Fibroblast of the aortic adventitia (primary cell): ENCODE data around the gene GNRH2. TPM values are rescaled to one million over a fixed set of nuclear protein-coding genes. Genes with fewer than 3 reads are reported as not detected.
"Not testable (repeated sequence)": the region's sequence is repeated elsewhere in the genome, so short reads cannot be mapped to it uniquely, and the experiment has no call there.

Experiments used
- DNase-seq: peaks from one replicate; pipeline ENCODE4 v3.0.0-alpha.2; 2010; ENCODE audit warnings: low read depth
- H3K4me3 ChIP-seq: 2 replicates; pipeline ENCODE4 v1.5.1; 2011; ENCODE audit warnings: low read depth, mild to moderate bottlenecking, control low read depth, low read length, moderate library complexity
- total RNA-seq: library from RNA; depleted of rRNA; stranded (reverse); fragments of >200 nt; gene quantifications from 2 replicates; pipeline ENCODE4 v1.2.3, GENCODE V29; 2012; ENCODE audit warnings: low replicate concordance
- TF ChIP-seq, protein P1 (sequence below): IDR thresholded peaks from 2 replicates; pipeline ENCODE4 v1.5.1; 2011; ENCODE audit warnings: mild to moderate bottlenecking, low read length, control low read depth, inconsistent platforms; ENCODE audit not compliant: insufficient read depth

GNRH2 gene
- total RNA-seq, 1 donor: not detected

DNA sequence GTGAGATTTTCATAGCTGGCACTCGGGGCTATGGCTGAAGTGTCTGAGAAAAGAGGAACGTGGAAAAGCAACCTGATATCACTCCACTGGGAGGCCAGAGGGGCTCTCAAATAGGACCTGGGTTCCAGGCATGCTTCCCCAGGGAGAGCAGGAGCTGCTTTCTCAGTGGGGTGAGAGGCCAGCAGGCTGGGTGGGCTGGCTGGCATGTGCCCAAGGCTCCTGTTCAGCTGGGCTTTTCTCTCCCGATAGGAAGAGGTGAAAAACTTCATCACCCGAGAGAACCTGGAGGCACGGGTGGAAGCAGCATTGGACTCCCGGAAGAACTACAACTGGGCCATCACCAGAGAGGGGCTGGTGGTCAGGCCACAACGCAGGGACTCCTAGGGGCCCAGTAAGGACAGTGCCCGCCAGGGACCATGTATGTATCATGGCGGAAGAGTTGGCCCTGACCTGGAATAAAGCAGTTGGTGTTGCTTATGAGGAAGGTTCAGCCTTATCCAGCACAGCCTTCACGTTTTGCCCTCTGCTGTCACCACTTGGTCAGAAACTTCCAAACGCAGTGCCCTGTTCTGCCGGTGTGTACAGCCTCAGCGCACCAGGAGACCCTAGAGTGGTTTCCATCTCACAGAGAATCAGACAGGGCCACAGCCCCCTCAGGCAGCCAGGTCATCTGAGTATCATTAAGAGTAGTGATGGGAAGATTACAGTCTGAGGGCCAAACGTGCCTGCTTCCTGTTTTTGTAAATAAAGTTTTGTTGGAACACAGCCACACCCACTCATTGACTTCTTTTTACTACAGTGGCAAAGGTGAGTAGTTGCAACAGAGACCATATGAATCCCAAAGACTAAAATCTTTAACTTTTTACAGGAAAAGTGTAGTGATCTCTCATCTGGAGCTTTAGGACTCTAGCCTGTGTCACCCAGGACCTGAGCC is 4.3 kb downstream of the GNRH2 start:
- DNase-seq: no peak
- H3K4me3 ChIP-seq: peak overlapping the region; percentile 22
- TF ChIP-seq, protein P1, sequence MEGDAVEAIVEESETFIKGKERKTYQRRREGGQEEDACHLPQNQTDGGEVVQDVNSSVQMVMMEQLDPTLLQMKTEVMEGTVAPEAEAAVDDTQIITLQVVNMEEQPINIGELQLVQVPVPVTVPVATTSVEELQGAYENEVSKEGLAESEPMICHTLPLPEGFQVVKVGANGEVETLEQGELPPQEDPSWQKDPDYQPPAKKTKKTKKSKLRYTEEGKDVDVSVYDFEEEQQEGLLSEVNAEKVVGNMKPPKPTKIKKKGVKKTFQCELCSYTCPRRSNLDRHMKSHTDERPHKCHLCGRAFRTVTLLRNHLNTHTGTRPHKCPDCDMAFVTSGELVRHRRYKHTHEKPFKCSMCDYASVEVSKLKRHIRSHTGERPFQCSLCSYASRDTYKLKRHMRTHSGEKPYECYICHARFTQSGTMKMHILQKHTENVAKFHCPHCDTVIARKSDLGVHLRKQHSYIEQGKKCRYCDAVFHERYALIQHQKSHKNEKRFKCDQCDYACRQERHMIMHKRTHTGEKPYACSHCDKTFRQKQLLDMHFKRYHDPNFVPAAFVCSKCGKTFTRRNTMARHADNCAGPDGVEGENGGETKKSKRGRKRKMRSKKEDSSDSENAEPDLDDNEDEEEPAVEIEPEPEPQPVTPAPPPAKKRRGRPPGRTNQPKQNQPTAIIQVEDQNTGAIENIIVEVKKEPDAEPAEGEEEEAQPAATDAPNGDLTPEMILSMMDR: no peak

DNA sequence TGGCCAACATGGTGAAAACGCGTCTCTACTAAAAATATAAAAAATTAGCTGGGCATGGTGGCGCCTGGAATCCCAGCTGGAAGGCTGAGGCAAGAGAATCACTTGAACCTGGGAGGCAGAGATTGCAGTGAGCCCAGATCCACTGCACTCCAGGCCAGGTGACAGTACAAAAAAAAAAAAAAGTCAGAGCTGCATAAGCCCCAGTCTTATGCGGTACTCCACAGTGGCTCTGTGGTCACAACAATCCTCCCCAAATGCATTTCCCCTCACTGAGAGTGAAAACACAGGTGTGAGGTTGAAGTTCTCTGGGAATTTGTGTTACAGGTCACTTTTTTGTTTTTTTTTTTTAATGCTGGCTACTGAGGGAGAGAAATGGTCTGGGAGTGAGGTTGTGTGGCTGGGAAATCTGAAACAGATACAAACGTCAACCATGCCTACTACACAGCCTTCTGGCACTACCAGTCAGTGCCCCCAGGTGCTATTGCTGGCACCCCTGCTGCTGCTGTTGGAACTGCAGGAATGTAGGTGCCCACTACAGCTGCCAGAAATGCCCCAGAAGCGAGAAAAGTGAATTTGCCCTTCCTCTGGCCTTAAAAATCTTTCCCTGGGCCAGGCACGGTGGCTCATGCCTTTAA is 8.1 kb downstream of the GNRH2 start:
- DNase-seq: no peak
- TF ChIP-seq, protein P1: no peak
- no peak overlapping the region for H3K4me3 ChIP-seq

DNA sequence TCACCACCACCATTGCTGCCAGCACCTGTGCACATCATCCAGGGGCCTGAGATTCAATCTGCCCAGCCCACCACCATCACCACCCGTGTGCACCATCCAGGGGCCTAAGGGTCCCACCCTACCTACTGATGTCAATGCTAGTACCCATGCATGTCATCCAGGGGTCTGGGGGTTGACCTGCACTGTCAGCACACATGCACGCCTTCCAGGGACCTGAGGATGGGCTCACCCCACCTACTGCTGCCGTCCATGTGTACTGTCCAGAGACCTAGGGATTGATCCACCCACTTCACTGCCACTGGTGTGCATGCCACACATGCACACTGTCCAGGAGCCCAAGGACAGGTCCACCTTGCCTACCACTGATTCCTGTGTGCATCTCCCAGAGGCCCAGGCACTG is 16.1 kb downstream of the GNRH2 start:
- DNase-seq: no peak
- TF ChIP-seq, protein P1: no peak
- no peak overlapping the region for H3K4me3 ChIP-seq

GRCh38 chr20:3064119-3064518 is 20.7 kb downstream of the GNRH2 start:
- H3K4me3 ChIP-seq, DNase-seq: not testable (repeated sequence)

DNA sequence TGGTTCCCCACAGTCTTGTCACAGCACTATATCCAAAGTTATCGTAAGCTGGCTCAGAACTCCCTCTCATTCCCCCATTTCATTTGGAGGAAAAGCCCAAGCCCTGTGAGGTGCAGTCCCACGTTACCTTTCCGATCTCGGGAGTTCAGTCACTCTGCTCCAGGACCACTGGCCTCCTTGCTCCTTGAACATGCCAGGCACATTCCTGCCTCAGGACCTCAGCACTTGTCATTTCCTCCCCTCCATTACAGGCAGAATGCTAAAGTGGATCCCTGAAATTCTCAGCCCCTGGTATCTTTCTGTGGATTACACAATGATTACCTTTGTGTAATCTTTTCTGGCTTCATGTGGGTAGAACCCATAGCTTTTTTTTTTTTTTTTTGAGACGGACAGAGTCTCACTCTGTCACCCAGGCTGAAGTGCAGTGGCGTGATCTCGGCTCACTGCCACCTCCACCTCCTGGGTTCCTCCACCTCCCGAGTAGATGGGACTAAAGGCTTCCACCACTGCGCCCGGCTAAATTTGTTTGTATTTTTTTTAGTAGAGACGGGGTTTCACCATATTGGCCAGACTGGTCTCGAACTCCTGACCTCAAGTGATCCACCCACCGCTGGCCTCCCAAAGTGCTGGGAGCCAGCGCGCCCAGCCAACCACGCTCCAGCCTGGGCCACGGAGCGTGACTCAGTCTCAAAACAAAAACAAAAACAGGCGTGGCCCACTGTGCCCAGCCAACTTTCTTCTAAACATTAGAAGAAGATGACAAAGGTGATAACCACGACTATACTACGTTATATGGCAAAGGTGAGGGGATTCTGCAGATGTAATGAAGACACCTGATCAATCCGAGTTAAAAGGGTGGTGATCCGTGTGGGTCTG is 24.0 kb downstream of the GNRH2 start:
- no peak for DNase-seq
- no peak overlapping the region for H3K4me3 ChIP-seq
- TF ChIP-seq, protein P1: no peak

- DNase-seq: no peak
- H3K4me3 ChIP-seq: no peak overlapping the region
- TF ChIP-seq, protein P1: no peak
Measured at GRCh38 chr20:3068075-3068474, 24.7 kb downstream of the GNRH2 start.
